ENCODE results near the gene TDRD5. TPM values are rescaled to one million over a fixed set of nuclear protein-coding genes. Genes with fewer than 3 reads are reported as not detected.
"Not testable (repeated sequence)": the region's sequence is repeated elsewhere in the genome, so short reads cannot be mapped to it uniquely, and the experiment has no call there.

Gene TDRD5
- total and polyA plus RNA-seq, 8 donors, result 0.20 to 2.0 (median 0.44) TPM; not detected in 4

DNA sequence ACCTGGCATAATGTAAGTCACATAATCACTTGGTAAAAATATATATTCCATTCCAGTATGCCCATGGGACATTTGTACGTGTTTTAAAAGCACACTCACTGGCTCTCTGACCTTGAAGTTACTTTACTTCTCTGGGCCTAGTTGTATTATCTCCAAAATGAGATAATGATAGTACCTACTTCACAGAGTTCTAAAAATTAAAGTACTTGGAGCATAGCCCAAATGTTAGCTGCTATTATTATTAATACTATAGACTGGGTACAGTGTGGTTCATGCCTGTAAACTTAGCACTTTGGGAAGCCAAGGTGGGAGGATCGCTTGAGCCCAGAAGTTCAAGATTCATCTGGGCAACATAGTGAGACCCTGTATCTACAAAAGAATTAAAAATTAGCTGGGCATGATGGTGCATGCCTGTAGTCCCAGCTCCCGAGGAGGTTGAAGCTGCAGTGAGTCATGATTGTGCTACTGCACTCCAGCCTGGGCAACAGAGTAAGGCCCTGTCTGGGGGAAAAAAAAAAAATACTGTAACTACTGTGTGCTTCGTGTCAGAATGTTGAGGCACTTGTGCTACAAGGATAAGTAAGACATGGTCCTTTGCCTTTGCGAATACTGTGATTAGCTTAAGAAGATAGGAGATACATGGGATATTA is 45.7 kb downstream of the TDRD5 start:
- Histone ChIP-seq H3K9me3 (no peaks in the 10 kb centered on the region), H3K4me1 (no peaks in the 10 kb centered on the region), H3K27ac (no peak overlapping the region), H3K36me3 (no peaks in the 10 kb centered on the region), H3K27me3 (no peaks in the 10 kb centered on the region), H3K4me3 (no peak overlapping the region)
- intact Hi-C loops (cut with DNase I; ENCODE audit: low total_unique reads), result no loop called here
- WGBS, 5 donors, result 67 to 83% (median 71%) methylated on average over 5 of the region's 5 CpGs
- TF ChIP-seq EP300 (IDR thresholded peaks at IDR 0.05) (no peak), POLR2AphosphoS5 (IDR thresholded peaks at IDR 0.05) (no peak), CTCF (IDR thresholded peaks at IDR 0.05) (no peak), POLR2A (IDR thresholded peaks at IDR 0.05) (no peak)
- DNase-seq, result no peak

DNA sequence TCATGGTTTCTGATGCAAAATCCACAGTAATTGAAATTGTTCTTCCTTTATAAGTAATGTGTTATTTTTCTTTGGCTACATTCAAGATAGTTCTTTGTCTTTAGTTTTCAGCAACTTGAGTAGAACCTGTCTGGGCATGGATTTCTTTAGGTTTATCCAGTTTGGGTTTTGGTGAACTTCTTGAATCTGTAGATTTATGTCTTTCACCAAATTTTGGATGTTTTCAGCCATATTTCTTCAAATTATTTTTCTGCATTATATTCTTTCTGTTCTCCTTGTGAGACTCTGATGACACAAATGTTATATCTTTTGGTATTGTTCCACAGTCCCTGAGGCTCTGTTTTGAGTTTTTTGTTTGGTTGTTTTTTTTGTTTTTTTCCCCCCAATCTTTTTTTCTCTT is 69.4 kb downstream of the TDRD5 start:
- H3K36me3 ChIP-seq, result no peaks in the 10 kb centered on the region
- no peak overlapping the region for H3K27ac ChIP-seq
- peaks cover 0 to 15% (median 5%) of the 10 kb centered on the region in 4 donors for H3K9me3 ChIP-seq
- H3K4me3 ChIP-seq, result no peak overlapping the region
- TF ChIP-seq CTCF (IDR thresholded peaks at IDR 0.05), result no peak
- H3K27me3 ChIP-seq, result no peaks in the 10 kb centered on the region
- intact Hi-C loops (cut with DNase I; ENCODE audit: low total_unique reads), result no loop called here
- DNase-seq, result no peak
- no peaks in the 10 kb centered on the region for H3K4me1 ChIP-seq

DNA sequence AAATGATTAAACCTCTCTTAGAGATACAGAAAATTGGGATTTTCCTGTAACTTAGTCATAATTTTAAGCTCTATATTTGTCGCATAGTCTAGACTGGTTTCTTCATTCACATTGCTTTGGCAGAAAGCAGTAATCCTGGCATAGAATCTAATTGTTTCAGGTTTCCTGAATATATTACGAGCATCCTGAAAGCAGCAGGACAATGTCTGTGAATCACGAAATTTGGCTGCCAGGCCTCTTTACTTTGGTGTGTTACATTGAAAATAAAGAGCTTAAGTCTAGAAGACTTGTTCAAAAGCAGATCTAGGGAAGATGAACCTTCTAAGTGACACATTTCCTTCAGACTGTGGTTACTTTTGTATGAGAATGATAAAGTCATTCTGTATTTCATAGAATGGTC is 72.2 kb downstream of the TDRD5 start:
- 64 to 75% (median 71%) methylated on average over 3 of the region's 3 CpGs for WGBS, 5 donors
- no peak overlapping the region for H3K27ac ChIP-seq
- H3K9me3 ChIP-seq, result peaks cover 0 to 15% (median 0%) of the 10 kb centered on the region in 4 donors
- intact Hi-C loops (cut with DNase I; ENCODE audit: low total_unique reads), result no loop called here
- H3K36me3 ChIP-seq, result no peaks in the 10 kb centered on the region
- no peak overlapping the region for H3K4me3 ChIP-seq
- no peaks in the 10 kb centered on the region for H3K4me1 ChIP-seq
- DNase-seq, result no peak
- no peaks in the 10 kb centered on the region for H3K27me3 ChIP-seq
- TF ChIP-seq EP300 (IDR thresholded peaks at IDR 0.05), result no peak

GRCh38 chr1:179677882-179678281 is 86.2 kb downstream of the TDRD5 start:
- no peak for DNase-seq
- Histone ChIP-seq H3K36me3 (no peaks in the 10 kb centered on the region), H3K4me1 (no peaks in the 10 kb centered on the region), H3K27ac (no peak overlapping the region), H3K9me3 (no peaks in the 10 kb centered on the region), H3K27me3 (no peaks in the 10 kb centered on the region), H3K4me3 (no peak overlapping the region)
- intact Hi-C loops (cut with DNase I; ENCODE audit: low total_unique reads), result no loop called here
- 84 to 91% (median 89%) methylated on average over 6 of the region's 6 CpGs for WGBS, 5 donors
- TF ChIP-seq POLR2AphosphoS5 (IDR thresholded peaks at IDR 0.05), result no peak
- no peak for TF ChIP-seq POLR2A (IDR thresholded peaks at IDR 0.05)
- no peak for TF ChIP-seq CTCF (IDR thresholded peaks at IDR 0.05)
- TF ChIP-seq EP300 (IDR thresholded peaks at IDR 0.05), result no peak

- H3K27ac ChIP-seq; DNase-seq; H3K27me3 ChIP-seq; H3K4me1 ChIP-seq; H3K9me3 ChIP-seq; H3K4me3 ChIP-seq; H3K36me3 ChIP-seq; intact Hi-C loops (cut with DNase I; ENCODE audit: low total_unique reads): not testable (repeated sequence)
- 32 to 57% (median 51%) methylated on average over 4 to 6 of the region's 6 CpGs for WGBS, 5 donors
Measured at GRCh38 chr1:179694530-179694929, 102.9 kb downstream of the TDRD5 start.
